ENCODE measurements around the gene AUH. TPM values are rescaled to one million over a fixed set of nuclear protein-coding genes. Genes with fewer than 3 reads are reported as not detected.

AUH gene
- total and polyA plus RNA-seq, 8 donors = 13.6 to 33.7 (median 23.0) TPM

GRCh38 chr9:91245431-91246313 is 116.0 kb downstream of the AUH start:
- DNase-seq = no peak
- Histone ChIP-seq H3K27me3 (no peaks in the 10 kb centered on the region), H3K27ac (no peak overlapping the region), H3K4me1 (peaks cover 0 to 7% of the 10 kb centered on the region in 2 donors), H3K4me3 (no peak overlapping the region), H3K9me3 (no peaks in the 10 kb centered on the region), H3K36me3 (no peaks in the 10 kb centered on the region)
- intact Hi-C loops (cut with DNase I) = no loop called here
- no peak for ATAC-seq
- no peak for TF ChIP-seq CTCF (IDR thresholded peaks at IDR 0.05)

- TF ChIP-seq CTCF (IDR thresholded peaks at IDR 0.05) = no peak
- no peaks in the 10 kb centered on the region for H3K36me3 ChIP-seq
- intact Hi-C loops (cut with DNase I) = no loop called here
- H3K4me1 ChIP-seq = peaks cover 0 to 7% of the 10 kb centered on the region in 2 donors
- DNase-seq = no peak
- no peak for ATAC-seq
- H3K27me3 ChIP-seq = no peaks in the 10 kb centered on the region
- no peak overlapping the region for H3K4me3 ChIP-seq
- H3K27ac ChIP-seq = no peak overlapping the region
- H3K9me3 ChIP-seq = no peaks in the 10 kb centered on the region
Observed at GRCh38 chr9:91243029-91243428, 118.7 kb downstream of the AUH start.

GRCh38 chr9:91241909-91242308 is 119.8 kb downstream of the AUH start:
- DNase-seq (peak in 2 of 4 donors; percentile 49 to 73), ATAC-seq (peak; percentile 94)
- H3K36me3 ChIP-seq = no peaks in the 10 kb centered on the region
- no peaks in the 10 kb centered on the region for H3K9me3 ChIP-seq
- intact Hi-C loops (cut with DNase I) = no loop called here
- H3K4me3 ChIP-seq = no peak overlapping the region
- no peak overlapping the region for H3K27ac ChIP-seq
- H3K4me1 ChIP-seq = peaks cover 0 to 7% of the 10 kb centered on the region in 2 donors
- TF ChIP-seq CTCF (IDR thresholded peaks at IDR 0.05) = no peak
- H3K27me3 ChIP-seq = no peaks in the 10 kb centered on the region

GRCh38 chr9:91240596-91241165 is 121.0 kb downstream of the AUH start:
- Histone ChIP-seq H3K27ac (no peak overlapping the region), H3K36me3 (no peaks in the 10 kb centered on the region), H3K4me1 (peaks cover 0 to 2% of the 10 kb centered on the region in 2 donors), H3K9me3 (no peaks in the 10 kb centered on the region), H3K4me3 (no peak overlapping the region), H3K27me3 (no peaks in the 10 kb centered on the region)
- DNase-seq (no peak), ATAC-seq (no peak)
- intact Hi-C loops (cut with DNase I) = no loop called here
- no peak for TF ChIP-seq CTCF (IDR thresholded peaks at IDR 0.05)

GRCh38 chr9:91239367-91240111 is 122.2 kb downstream of the AUH start:
- Histone ChIP-seq H3K27me3 (no peaks in the 10 kb centered on the region), H3K36me3 (no peaks in the 10 kb centered on the region), H3K4me1 (no peaks in the 10 kb centered on the region), H3K27ac (no peak overlapping the region), H3K9me3 (no peaks in the 10 kb centered on the region), H3K4me3 (no peak overlapping the region)
- DNase-seq (peak in 1 of 4 donors; percentile 17), ATAC-seq (no peak)
- no peak for TF ChIP-seq CTCF (IDR thresholded peaks at IDR 0.05)
- intact Hi-C loops (cut with DNase I) = no loop called here
